NB4 (cell line): ENCODE data around the gene PIAS4.

Source experiments
- MYC ChIP-seq: IDR thresholded peaks from 2 replicates; pipeline ENCODE4 v1.6.1; 2011; ENCODE audit warnings: low read depth, low read length
- POLR2A ChIP-seq: IDR thresholded peaks from 2 replicates; pipeline ENCODE4 v1.6.1; 2011; ENCODE audit warnings: mild to moderate bottlenecking; ENCODE audit not compliant: insufficient read length; ENCODE audit errors: extremely low read depth
- TF ChIP-seq, protein P1 (sequence below): IDR thresholded peaks from one replicate; pipeline ENCODE4 v1.5.1; 2012; ENCODE audit warnings: low read depth, low read length
- TF ChIP-seq, protein P2 (sequence below): IDR thresholded peaks from 2 replicates; pipeline ENCODE4 v1.6.1; 2011; ENCODE audit warnings: low read depth, low read length

GRCh38 chr19:4064149-4064495 lies 56.6 kb downstream of the PIAS4 start:
- TF ChIP-seq, protein P1, sequence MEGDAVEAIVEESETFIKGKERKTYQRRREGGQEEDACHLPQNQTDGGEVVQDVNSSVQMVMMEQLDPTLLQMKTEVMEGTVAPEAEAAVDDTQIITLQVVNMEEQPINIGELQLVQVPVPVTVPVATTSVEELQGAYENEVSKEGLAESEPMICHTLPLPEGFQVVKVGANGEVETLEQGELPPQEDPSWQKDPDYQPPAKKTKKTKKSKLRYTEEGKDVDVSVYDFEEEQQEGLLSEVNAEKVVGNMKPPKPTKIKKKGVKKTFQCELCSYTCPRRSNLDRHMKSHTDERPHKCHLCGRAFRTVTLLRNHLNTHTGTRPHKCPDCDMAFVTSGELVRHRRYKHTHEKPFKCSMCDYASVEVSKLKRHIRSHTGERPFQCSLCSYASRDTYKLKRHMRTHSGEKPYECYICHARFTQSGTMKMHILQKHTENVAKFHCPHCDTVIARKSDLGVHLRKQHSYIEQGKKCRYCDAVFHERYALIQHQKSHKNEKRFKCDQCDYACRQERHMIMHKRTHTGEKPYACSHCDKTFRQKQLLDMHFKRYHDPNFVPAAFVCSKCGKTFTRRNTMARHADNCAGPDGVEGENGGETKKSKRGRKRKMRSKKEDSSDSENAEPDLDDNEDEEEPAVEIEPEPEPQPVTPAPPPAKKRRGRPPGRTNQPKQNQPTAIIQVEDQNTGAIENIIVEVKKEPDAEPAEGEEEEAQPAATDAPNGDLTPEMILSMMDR, result no peak
- TF ChIP-seq POLR2A, result no peak
- TF ChIP-seq MYC, result no peak
- TF ChIP-seq, protein P2, sequence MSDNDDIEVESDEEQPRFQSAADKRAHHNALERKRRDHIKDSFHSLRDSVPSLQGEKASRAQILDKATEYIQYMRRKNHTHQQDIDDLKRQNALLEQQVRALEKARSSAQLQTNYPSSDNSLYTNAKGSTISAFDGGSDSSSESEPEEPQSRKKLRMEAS, result no peak
